Left hindlimb (tissue), 1 donor: ENCODE measurements around the gene FRMD6.
A peak's percentile ranks its signal among the peaks of the same experiment; 100 is the strongest.
"Not testable (repeated sequence)": the region's sequence is repeated elsewhere in the genome, so short reads cannot be mapped to it uniquely, and the experiment has no call there.

Experiments
- DNase-seq: peaks from one replicate; pipeline ENCODE4 v3.0.0-alpha.2; 2018

FRMD6 gene

DNA sequence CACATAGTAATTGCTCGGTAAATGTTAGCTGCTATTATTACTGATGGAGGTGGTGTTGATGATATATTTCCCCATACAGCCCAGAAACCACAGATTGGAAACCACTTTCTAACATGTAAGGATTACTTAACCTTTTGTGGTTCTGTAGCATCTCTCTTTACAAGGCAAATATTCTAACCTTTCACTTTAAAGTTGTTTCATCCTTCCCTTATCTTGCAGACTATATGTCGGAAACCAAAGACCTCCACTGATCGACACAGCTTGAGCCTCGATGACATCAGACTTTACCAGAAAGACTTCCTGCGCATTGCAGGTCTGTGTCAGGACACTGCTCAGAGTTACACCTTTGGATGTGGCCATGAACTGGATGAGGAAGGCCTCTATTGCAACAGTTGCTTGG, 75.8 kb downstream of the FRMD6 start:
- DNase-seq = no peak

DNA sequence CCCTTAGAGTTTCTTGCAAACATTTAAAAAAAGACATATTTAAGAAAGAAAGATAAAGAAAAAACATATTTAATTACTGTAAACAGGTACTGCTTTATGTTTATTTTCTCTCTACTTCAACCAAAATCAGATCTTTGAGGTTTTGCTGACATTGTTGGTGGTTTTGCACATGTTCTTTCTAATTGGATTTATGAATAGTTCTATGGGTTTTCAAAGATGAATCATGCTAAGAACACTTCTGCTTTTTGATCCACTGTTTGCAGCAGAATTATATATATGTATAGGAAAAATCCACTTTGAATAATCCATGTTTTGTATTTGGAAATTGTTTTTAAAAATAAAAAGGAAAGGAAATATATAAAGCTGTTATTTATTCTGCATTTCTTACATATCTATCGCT, 78.4 kb downstream of the FRMD6 start:
- no peak for DNase-seq

GRCh38 chr14:51730684-51731083, 79.0 kb downstream of the FRMD6 start:
- no peak for DNase-seq

GRCh38 chr14:51732494-51733112, 80.9 kb downstream of the FRMD6 start:
- no peak for DNase-seq

DNA sequence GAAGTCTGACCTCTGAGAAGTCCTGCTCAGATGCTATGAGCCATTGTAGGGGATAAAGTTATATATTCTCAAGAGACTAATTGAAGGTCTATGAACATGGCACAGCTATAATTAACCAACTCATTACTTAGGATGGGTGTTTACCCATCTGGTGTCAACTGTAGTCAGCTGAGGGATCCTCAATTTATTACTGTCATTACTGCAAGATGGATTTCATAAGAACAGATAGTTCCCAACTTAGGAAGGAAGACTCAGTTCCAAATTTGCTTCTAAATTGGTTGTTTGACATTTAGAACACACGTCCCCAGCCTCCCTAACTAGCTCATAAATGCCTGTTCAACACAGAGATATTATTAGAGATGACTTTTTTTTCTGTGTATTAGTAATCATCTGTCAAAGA, 81.4 kb downstream of the FRMD6 start:
- DNase-seq = no peak

DNA sequence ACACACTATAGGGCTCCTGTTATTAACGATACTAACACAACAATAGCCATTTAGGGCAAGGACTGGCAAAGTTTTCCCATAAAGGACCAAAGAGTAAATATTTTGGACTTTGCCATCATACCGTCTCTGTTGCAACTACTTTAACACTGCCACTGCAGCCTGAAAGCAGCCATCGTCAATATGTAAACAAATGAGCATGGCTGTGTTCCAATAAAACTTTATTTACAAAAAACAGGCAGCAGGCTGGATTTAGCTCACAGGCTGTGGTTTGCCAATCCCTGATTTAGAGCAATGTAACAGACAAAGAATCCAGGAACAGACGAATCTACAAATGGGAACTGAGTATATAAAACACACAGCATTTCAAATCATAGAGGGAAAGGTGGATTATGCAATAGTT, 84.1 kb downstream of the FRMD6 start:
- DNase-seq = no peak

DNA sequence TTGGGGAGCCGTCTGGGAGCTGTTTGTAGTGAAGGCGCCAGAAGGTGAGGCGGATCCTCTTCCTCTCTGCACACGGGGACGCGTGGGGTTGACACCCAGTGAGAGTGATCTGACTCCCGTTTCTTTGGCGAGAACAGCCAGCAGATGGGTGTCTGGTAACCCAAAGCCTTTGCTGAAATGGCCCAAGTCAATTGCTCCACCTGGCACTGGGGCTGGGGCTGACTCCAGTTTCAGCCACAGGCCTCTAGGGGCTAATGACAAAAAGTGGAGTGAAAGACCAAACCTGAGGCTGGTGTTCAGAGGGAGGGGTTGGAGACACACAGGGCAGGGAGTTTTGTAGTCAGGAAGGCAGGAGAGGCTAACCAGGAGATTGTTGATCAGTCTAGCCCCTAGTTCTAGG, 87.0 kb downstream of the FRMD6 start:
- DNase-seq = no peak

GRCh38 chr14:51743588-51744000, 91.9 kb downstream of the FRMD6 start:
- no peak for DNase-seq

DNA sequence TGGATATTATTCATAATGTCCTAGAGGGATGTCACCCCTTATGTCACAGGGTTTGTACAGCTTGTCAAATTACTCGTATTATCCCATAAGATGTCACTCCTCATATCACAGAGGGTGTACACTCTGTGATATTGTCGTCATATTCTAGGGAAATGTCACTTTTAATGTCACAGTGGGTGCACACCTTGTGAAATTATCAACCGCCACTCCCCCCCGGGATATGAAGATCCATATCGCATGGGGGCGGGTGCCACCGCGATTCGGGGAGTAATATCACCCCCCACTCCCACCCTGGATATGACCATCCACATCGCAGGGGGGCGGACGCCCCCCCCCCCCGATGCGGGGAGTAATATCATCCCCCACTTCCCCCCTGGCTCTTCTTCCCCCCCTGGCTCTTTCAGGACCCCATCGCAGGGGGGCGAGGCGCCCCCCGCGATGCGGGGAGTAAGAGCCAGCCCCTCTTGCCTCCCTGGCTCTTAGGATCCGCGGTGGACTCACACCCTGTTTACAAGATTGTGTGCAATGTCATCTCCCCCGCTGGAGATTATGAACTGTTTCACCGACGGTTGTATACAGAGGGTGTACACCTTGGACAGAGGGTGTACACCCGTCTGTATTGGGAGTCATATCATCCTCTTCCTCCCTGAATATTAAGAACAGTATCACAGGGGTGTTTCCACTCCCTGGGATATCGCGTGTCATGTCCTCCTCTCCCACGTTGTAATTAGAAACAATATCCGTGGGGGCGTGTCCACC, 92.8 kb downstream of the FRMD6 start:
- DNase-seq = no peak

- DNase-seq = not testable (repeated sequence)
Observed at GRCh38 chr14:51746823-51747222, 95.1 kb downstream of the FRMD6 start.

- no peak for DNase-seq
Observed at GRCh38 chr14:51750542-51750941, 98.8 kb downstream of the FRMD6 start.

- DNase-seq = not testable (repeated sequence)
Observed at GRCh38 chr14:51751611-51752345, 100.1 kb downstream of the FRMD6 start.

GRCh38 chr14:51757756-51758155, 106.0 kb downstream of the FRMD6 start:
- not testable (repeated sequence) for DNase-seq

GRCh38 chr14:51759950-51760349, 108.2 kb downstream of the FRMD6 start:
- no peak for DNase-seq

DNA sequence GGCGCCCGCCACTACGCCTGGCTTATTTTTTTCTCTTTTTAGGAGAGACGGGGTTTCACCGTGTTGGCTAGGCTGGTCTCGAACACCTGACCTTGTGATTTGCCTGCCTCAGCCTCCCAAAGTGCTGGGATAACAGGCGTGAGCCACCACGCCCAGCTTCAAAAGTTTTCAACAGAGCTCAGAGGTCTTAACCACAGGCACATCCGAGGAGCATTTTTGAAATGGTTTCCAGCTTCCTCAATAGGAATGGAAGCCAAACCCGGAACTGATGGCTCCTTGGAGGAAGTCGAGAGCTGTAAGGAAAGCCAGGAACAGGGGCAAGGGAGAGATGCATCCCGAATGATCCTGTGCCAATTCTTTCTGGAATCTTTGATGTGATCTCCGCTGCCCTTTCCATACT, 114.0 kb downstream of the FRMD6 start:
- not testable (repeated sequence) for DNase-seq

GRCh38 chr14:51766586-51766985, 114.9 kb downstream of the FRMD6 start:
- DNase-seq = not testable (repeated sequence)

DNA sequence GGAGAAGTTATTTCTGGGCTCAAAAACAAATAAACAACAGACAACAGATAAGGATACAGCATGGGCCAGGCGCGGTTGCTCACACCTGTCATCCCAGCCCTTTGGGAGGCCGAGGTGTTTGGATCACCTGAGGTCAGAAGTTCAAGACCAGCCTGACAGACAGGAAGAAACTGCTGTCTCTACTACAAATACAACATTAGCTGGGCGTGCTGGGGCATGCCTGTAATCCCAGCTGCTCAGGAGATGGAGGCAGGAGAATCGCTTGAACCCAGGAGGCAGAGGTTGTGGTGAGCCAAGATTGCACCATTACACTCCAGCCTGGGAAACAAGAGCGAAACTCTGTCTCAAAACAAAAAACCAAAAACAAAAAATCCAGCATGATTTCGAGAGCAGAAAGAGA, 117.6 kb downstream of the FRMD6 start:
- DNase-seq = not testable (repeated sequence)

- DNase-seq = no peak
Observed at GRCh38 chr14:51774209-51774608, 122.5 kb downstream of the FRMD6 start.

- peak; percentile 63 for DNase-seq
Observed at GRCh38 chr14:51776102-51776894, 124.6 kb downstream of the FRMD6 start.

- DNase-seq = peak; percentile 65
Observed at GRCh38 chr14:51780006-51780692, 128.4 kb downstream of the FRMD6 start.
